GM12878 (cell line): ENCODE results near the gene OR52N5. TPM values are rescaled to one million over a fixed set of nuclear protein-coding genes. Genes with fewer than 3 reads are reported as not detected.

Source experiments
- ATAC-seq: fragments of 200-7000 bp; cut with Tn5 transposase; 3 replicates; pipeline ENCODE4 v1.9.1; 2020; ENCODE audit warnings: mild to moderate bottlenecking, moderate library complexity
- BruUV-seq: library from RNA; stranded (reverse); fragments of 400-500 nt; replicated peaks from 2 replicates; lab custom pipeline; 2021; lab: Mats Ljungman, UMichigan
- CTCF ChIA-PET: fragments of 300-600 bp; sonication (Branson Sonifier 250); formaldehyde crosslinking; extraction: SDS; loops from one replicate; lab custom pipeline; 2021; ENCODE audit warnings: inconsistent platforms; lab: Yijun Ruan, JAX
- POLR2A ChIA-PET: fragments of 350-600 bp; formaldehyde crosslinking; extraction: SDS; loops from one replicate; lab custom pipeline; 2021; ENCODE audit warnings: inconsistent platforms; lab: Charles Lee
- RAD21 ChIA-PET: fragments of 300-600 bp; sonication (Branson Sonifier 250); formaldehyde crosslinking; loops from one replicate; lab custom pipeline; 2023; ENCODE audit warnings: antibody characterized with exemption; ENCODE audit not compliant: unreplicated experiment; lab: Charles Lee
- SMC1A ChIA-PET: fragments of 300-600 bp; sonication (Branson Sonifier 250); formaldehyde crosslinking; loops from one replicate; lab custom pipeline; 2023; ENCODE audit not compliant: unreplicated experiment, uncharacterized antibody; lab: Charles Lee
- DNase-seq: peaks from one replicate; pipeline ENCODE4 v3.0.0-alpha.2; 2011; ENCODE audit warnings: low read depth, low spot score
- FAIRE-seq: peaks from 3 replicates; lab custom pipeline; 2011; peaks lifted over from hg19 to GRCh38; lab: Jason Lieb, UNC
- H2AFZ ChIP-seq: 2 replicates; pipeline ENCODE4 v1.6.0; 2011; ENCODE audit warnings: low read depth, low read length, control low read depth; ENCODE audit not compliant: control insufficient read depth
- H3K27ac ChIP-seq: 2 replicates; pipeline ENCODE4 v1.5.1; 2011; ENCODE audit warnings: control low read depth; ENCODE audit not compliant: control insufficient read depth, insufficient read depth
- H3K27me3 ChIP-seq, 2 experiments: replicated peaks in 1 of 2; 2 replicates each; pipeline versions ENCODE4 v1.6.0 to v1.6.1; 2011; ENCODE audit warnings: low read length in 1 of 2; ENCODE audit not compliant: control insufficient read depth in 2 of 2, insufficient read depth in 2 of 2
- H3K36me3 ChIP-seq, 2 experiments: 2 replicates each; pipeline ENCODE4 v1.5.1; 2011; ENCODE audit warnings: low read length in 1 of 2; ENCODE audit not compliant: control insufficient read depth in 2 of 2, insufficient read depth in 2 of 2
- H3K4me1 ChIP-seq: 2 replicates; pipeline ENCODE4 v1.6.1; 2011; ENCODE audit warnings: mild to moderate bottlenecking, low read length, moderate library complexity, mixed read lengths; ENCODE audit not compliant: control insufficient read depth, insufficient read depth
- H3K4me2 ChIP-seq: 2 replicates; pipeline ENCODE4 v1.6.0; 2011; ENCODE audit warnings: control low read depth; ENCODE audit not compliant: control insufficient read depth, insufficient read depth
- H3K4me3 ChIP-seq: fragments of 200-600 bp; sonication (generic); 2 replicates; pipeline ENCODE4 v1.5.1; 2016
- H3K79me2 ChIP-seq: 2 replicates; pipeline ENCODE4 v1.6.0; 2011; ENCODE audit warnings: low read length; ENCODE audit not compliant: control insufficient read depth, insufficient read depth
- H3K9ac ChIP-seq: 2 replicates; pipeline ENCODE4 v1.8.0; 2011; ENCODE audit warnings: low read length, control low read depth, mixed read lengths; ENCODE audit not compliant: control insufficient read depth, insufficient read depth
- H3K9me3 ChIP-seq: replicated peaks from 3 replicates; pipeline ENCODE4 v1.5.1; 2011; ENCODE audit warnings: mild to moderate bottlenecking, low read length; ENCODE audit not compliant: control insufficient read depth, insufficient read depth
- H4K20me1 ChIP-seq: 2 replicates; pipeline ENCODE4 v1.6.0; 2011; ENCODE audit not compliant: control insufficient read depth, insufficient read depth
- BACH1 ChIP-seq: fragments of 450-650 bp; IDR thresholded peaks from 2 replicates; pipeline ENCODE4 v1.6.1; 2017; ENCODE audit warnings: mild to moderate bottlenecking, borderline replicate concordance
- EED ChIP-seq: sonication (generic); IDR thresholded peaks from 2 replicates; pipeline ENCODE4 v1.6.1; 2016; ENCODE audit warnings: antibody characterized with exemption, low read depth
- ESRRA ChIP-seq: IDR thresholded peaks from 2 replicates; pipeline ENCODE4 v1.6.1; 2012; ENCODE audit warnings: mild to moderate bottlenecking, low read length, improper control_type of control experiment
- IKZF1 ChIP-seq: fragments of 450-650 bp; conservative IDR thresholded peaks from 2 replicates; pipeline ENCODE4 v1.6.1; 2017; ENCODE audit warnings: antibody characterized with exemption, mild to moderate bottlenecking
- NR2F1 ChIP-seq: fragments of 450-650 bp; conservative IDR thresholded peaks from 2 replicates; pipeline ENCODE4 v1.6.1; 2017; ENCODE audit warnings: mild to moderate bottlenecking
- RAD51 ChIP-seq: fragments of 450-650 bp; IDR thresholded peaks from 2 replicates; pipeline ENCODE4 v1.6.1; 2016; ENCODE audit warnings: moderate library complexity, mild to moderate bottlenecking, inconsistent platforms
- whole genome bisulfite sequencing: methylation state at CpG from one replicate; pipeline ENCODE4 v1.1.6; 2016; ENCODE audit warnings: low lambda C conversion rate; ENCODE audit not compliant: insufficient replicate concordance, insufficient coverage; ENCODE audit errors: missing lambda C conversion rate; 5-methylcytosine and 5-hydroxymethylcytosine counted together
- in situ Hi-C: fragments of 300-500 bp; cut with MboI; formaldehyde crosslinking; loops from 9 replicates; pipeline ENCODE4 v1.14.3; 2018; ENCODE audit warnings: mixed read lengths
- intact Hi-C: fragments of 100-400 bp; cut with micrococcal nuclease; formaldehyde crosslinking; loops from one replicate; pipeline ENCODE4 v1.14.2; 2022; ENCODE audit not compliant: unreplicated experiment
- polyA plus RNA-seq, 11 experiments: library from polyadenylated mRNA; depleted of rRNA in 4 of 11; unstranded in 6 of 11; stranded (reverse) in 5 of 11; fragments of >200 nt; fragmentation: Nextera tagmentation in 4 of 11; fragmentation: Illumina TruSeq in 1 of 11; extraction: Ambion mirVana in 4 of 11; extraction: Trizol in 1 of 11; gene quantifications; 1 replicate in 1 of 11; 2 replicates in 10 of 11; pipeline versions ENCODE4 v1.2.1 to v1.2.3, GENCODE V29; 2011 to 2016; ENCODE audit warnings: inconsistent platforms in 2 of 11, missing spikeins in 2 of 11, low read depth in 1 of 11
- total RNA-seq, 4 experiments: library from RNA; depleted of rRNA in 3 of 4; stranded (reverse); fragments of >200 nt in 3 of 4; fragmentation: Illumina TruSeq in 1 of 4; extraction: Trizol in 1 of 4; gene quantifications; 2 replicates each; pipeline versions ENCODE4 v1.2.1 to v1.2.3, GENCODE V29; 2013 to 2021
- TF ChIP-seq, protein P1 (sequence below): fragments of 450-650 bp; IDR thresholded peaks from 2 replicates; pipeline ENCODE4 v1.6.1; 2016; ENCODE audit warnings: mild to moderate bottlenecking
- TF ChIP-seq, protein P2 (sequence below): IDR thresholded peaks from 2 replicates; pipeline ENCODE4 v1.6.1; 2012; ENCODE audit warnings: low read depth, low read length, improper control_type of control experiment
- TF ChIP-seq, protein P3 (sequence below): IDR thresholded peaks from 2 replicates; pipeline ENCODE4 v1.6.1; 2011; ENCODE audit warnings: borderline replicate concordance, low read depth, mild to moderate bottlenecking, moderate library complexity, mixed read lengths, low read length; ENCODE audit not compliant: insufficient read depth; ENCODE audit errors: extremely low read length
- TF ChIP-seq, protein P4 (sequence below): fragments of 450-650 bp; conservative IDR thresholded peaks from 2 replicates; pipeline ENCODE4 v1.6.1; 2017; ENCODE audit warnings: mild to moderate bottlenecking, moderate library complexity
- TF ChIP-seq, protein P5 (sequence below): fragments of 450-650 bp; IDR thresholded peaks from 2 replicates; pipeline ENCODE4 v1.6.1; 2017; ENCODE audit warnings: mild to moderate bottlenecking

Gene OR52N5
- total and polyA plus RNA-seq, 10 of the 15 experiments (the other 5 are each of a cell fraction or from before 2014, with no cell fraction given): not detected

DNA sequence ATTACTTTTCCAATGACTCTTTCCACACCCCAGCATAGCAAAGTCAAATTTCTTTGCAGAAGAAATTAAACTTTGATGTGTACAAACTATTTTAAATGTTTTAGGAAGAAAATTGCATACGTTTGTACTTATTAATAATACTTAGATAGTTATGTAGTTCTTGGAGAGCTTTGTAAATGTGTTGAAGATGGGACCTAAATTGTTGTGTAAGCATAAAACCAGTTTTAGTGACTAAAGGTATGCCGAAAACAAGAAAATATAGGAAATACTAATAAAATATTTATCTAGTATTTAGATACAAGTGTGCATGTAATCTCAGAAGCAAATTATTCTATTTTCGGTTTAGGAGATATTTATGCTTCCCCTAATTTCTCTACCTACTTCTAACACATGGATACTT, 33.3 kb downstream of the OR52N5 start:
- ChIA-PET CTCF (no interaction called here), RAD21 (no interaction called here), POLR2A (no interaction called here), SMC1A (interaction anchor here (1.7 kb wide), 1 partner anchor 11 kb away, joined by 4 read pairs; a partner anchor contains a TSS)
- ATAC-seq (no peak), FAIRE-seq (no peak), DNase-seq (no peak)
- H3K4me1 ChIP-seq: no peaks in the 10 kb centered on the region
- no peaks in the 10 kb centered on the region for H4K20me1 ChIP-seq
- H3K27ac ChIP-seq: no peak overlapping the region
- H3K4me3 ChIP-seq: no peak overlapping the region
- in situ Hi-C loops (no loop called here), intact Hi-C loops (no loop called here)
- BruUV-seq: no TSS peak
- H3K79me2 ChIP-seq: no peaks in the 10 kb centered on the region
- no peak overlapping the region for H2AFZ ChIP-seq
- H3K36me3 ChIP-seq: no peaks in the 10 kb centered on the region
- no peak overlapping the region for H3K4me2 ChIP-seq
- no peaks in the 10 kb centered on the region for H3K27me3 ChIP-seq
- H3K9ac ChIP-seq: no peak overlapping the region
- H3K9me3 ChIP-seq: no peaks in the 10 kb centered on the region
- WGBS: 33% methylated on average over 3 of the region's 3 CpGs
- TF ChIP-seq, protein P1, sequence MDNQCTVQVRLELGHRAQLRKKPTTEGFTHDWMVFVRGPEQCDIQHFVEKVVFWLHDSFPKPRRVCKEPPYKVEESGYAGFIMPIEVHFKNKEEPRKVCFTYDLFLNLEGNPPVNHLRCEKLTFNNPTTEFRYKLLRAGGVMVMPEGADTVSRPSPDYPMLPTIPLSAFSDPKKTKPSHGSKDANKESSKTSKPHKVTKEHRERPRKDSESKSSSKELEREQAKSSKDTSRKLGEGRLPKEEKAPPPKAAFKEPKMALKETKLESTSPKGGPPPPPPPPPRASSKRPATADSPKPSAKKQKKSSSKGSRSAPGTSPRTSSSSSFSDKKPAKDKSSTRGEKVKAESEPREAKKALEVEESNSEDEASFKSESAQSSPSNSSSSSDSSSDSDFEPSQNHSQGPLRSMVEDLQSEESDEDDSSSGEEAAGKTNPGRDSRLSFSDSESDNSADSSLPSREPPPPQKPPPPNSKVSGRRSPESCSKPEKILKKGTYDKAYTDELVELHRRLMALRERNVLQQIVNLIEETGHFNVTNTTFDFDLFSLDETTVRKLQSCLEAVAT: no peak
- no peak for TF ChIP-seq IKZF1
- TF ChIP-seq EED: no peak
- TF ChIP-seq, protein P2, sequence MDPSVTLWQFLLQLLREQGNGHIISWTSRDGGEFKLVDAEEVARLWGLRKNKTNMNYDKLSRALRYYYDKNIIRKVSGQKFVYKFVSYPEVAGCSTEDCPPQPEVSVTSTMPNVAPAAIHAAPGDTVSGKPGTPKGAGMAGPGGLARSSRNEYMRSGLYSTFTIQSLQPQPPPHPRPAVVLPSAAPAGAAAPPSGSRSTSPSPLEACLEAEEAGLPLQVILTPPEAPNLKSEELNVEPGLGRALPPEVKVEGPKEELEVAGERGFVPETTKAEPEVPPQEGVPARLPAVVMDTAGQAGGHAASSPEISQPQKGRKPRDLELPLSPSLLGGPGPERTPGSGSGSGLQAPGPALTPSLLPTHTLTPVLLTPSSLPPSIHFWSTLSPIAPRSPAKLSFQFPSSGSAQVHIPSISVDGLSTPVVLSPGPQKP: no peak
- no peak for TF ChIP-seq RAD51
- TF ChIP-seq, protein P3, sequence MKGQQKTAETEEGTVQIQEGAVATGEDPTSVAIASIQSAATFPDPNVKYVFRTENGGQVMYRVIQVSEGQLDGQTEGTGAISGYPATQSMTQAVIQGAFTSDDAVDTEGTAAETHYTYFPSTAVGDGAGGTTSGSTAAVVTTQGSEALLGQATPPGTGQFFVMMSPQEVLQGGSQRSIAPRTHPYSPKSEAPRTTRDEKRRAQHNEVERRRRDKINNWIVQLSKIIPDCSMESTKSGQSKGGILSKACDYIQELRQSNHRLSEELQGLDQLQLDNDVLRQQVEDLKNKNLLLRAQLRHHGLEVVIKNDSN: no peak
- TF ChIP-seq, protein P4, sequence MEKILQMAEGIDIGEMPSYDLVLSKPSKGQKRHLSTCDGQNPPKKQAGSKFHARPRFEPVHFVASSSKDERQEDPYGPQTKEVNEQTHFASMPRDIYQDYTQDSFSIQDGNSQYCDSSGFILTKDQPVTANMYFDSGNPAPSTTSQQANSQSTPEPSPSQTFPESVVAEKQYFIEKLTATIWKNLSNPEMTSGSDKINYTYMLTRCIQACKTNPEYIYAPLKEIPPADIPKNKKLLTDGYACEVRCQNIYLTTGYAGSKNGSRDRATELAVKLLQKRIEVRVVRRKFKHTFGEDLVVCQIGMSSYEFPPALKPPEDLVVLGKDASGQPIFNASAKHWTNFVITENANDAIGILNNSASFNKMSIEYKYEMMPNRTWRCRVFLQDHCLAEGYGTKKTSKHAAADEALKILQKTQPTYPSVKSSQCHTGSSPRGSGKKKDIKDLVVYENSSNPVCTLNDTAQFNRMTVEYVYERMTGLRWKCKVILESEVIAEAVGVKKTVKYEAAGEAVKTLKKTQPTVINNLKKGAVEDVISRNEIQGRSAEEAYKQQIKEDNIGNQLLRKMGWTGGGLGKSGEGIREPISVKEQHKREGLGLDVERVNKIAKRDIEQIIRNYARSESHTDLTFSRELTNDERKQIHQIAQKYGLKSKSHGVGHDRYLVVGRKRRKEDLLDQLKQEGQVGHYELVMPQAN: no peak
- TF ChIP-seq, protein P5, sequence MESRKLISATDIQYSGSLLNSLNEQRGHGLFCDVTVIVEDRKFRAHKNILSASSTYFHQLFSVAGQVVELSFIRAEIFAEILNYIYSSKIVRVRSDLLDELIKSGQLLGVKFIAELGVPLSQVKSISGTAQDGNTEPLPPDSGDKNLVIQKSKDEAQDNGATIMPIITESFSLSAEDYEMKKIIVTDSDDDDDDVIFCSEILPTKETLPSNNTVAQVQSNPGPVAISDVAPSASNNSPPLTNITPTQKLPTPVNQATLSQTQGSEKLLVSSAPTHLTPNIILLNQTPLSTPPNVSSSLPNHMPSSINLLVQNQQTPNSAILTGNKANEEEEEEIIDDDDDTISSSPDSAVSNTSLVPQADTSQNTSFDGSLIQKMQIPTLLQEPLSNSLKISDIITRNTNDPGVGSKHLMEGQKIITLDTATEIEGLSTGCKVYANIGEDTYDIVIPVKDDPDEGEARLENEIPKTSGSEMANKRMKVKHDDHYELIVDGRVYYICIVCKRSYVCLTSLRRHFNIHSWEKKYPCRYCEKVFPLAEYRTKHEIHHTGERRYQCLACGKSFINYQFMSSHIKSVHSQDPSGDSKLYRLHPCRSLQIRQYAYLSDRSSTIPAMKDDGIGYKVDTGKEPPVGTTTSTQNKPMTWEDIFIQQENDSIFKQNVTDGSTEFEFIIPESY: no peak
- TF ChIP-seq ESRRA: no peak
- no peak for TF ChIP-seq NR2F1
- no peak for TF ChIP-seq BACH1
